Esophagus squamous epithelium (tissue), 5 donors: ENCODE data around the gene TEKT2. TPM values are rescaled to one million over a fixed set of nuclear protein-coding genes. Genes with fewer than 3 reads are reported as not detected.

Experiments used
- DNase-seq: peaks from one replicate; lab custom pipeline; 2025; lab: John Stamatoyannopoulos, UW
- H3K27ac ChIP-seq, 4 donors: fragments of 200-600 bp; sonication (generic); one replicate each; pipeline ENCODE4 v1.5.1; 2016 to 2019; ENCODE audit warnings: mild to moderate bottlenecking in 1 of 4
- H3K27me3 ChIP-seq, 4 donors: fragments of 200-600 bp; sonication (generic); 1 replicate in 3 of 4; 2 replicates in 1 of 4; pipeline versions ENCODE4 v1.5.1 to v1.6.0; 2017 to 2021; ENCODE audit warnings: antibody characterized with exemption in 1 of 4
- H3K36me3 ChIP-seq, 3 donors: fragments of 200-600 bp; sonication (generic); one replicate each; pipeline ENCODE4 v1.5.1; 2016 to 2019
- H3K4me1 ChIP-seq, 3 donors: fragments of 200-600 bp; sonication (generic); one replicate each; pipeline ENCODE4 v1.5.1; 2017 to 2019
- H3K4me3 ChIP-seq, 4 donors: fragments of 200-600 bp; sonication (generic); 1 replicate in 3 of 4; 2 replicates in 1 of 4; pipeline ENCODE4 v1.5.1; 2016 to 2019; ENCODE audit warnings: mild to moderate bottlenecking in 2 of 4, moderate library complexity in 1 of 4
- H3K9me3 ChIP-seq, 3 donors: fragments of 200-600 bp; sonication (generic); one replicate each; pipeline ENCODE4 v1.5.1; 2016 to 2019
- POLR2A ChIP-seq, 4 donors: fragments of 450-650 bp; IDR thresholded peaks; one replicate each; pipeline ENCODE4 v1.6.1; 2017; ENCODE audit warnings: antibody characterized with exemption in 4 of 4, mild to moderate bottlenecking in 4 of 4, moderate library complexity in 3 of 4
- WGBS, 2 donors: methylation state at CpG; one replicate each; pipeline ENCODE4 v1.1.5; 2018; 5-methylcytosine and 5-hydroxymethylcytosine counted together
- intact Hi-C: fragments of 100-400 bp; cut with DNase I; formaldehyde crosslinking; loops from one replicate; pipeline ENCODE4 v1.15.0; 2022
- total RNA-seq, 4 donors: library from RNA; depleted of rRNA; stranded (reverse); fragments of >200 nt; gene quantifications; one replicate each; pipeline ENCODE4 v1.1.0, GENCODE V29; 2016
- TF ChIP-seq, protein P1 (sequence below), 6 experiments: fragments of 450-650 bp in 4 of 6; fragments of 200-600 bp in 2 of 6; sonication (generic) in 2 of 6; IDR thresholded peaks; one replicate each; pipeline ENCODE4 v1.5.1; 2016 to 2019; ENCODE audit warnings: antibody characterized with exemption in 6 of 6, mild to moderate bottlenecking in 4 of 6, moderate library complexity in 4 of 6
- donor health status: DM: yes; HTN: yes; CAD: no.

The TEKT2 gene
- total RNA-seq, 4 donors from 2014 or later, result not detected

DNA sequence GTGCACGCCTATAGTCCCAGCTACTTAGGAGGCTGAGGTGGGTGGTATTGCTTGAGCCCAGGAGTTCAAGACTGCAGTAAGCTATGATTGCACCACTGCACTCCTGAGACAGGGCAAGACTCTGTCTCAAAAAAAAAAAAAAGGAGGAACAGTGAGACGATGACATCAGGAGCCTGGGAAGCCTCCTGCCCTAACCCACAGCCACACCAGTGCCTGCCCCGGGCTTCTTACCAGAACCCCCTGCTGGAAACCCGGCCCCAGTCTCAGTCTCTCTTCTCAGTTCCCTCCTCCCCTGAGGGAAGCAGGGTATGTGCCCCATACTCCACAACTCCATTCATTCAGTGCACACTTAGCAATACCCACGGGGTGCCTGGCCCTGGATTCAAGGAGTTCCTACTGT lies 32.0 kb downstream of the TEKT2 start:
- Histone ChIP-seq H3K4me3 (no peak overlapping the region), H3K27me3 (no peaks in the 10 kb centered on the region), H3K9me3 (no peaks in the 10 kb centered on the region), H3K27ac (peak overlapping the region in 3 of 4 donors; percentile 64 to 83 (median 75)), H3K36me3 (no peaks in the 10 kb centered on the region), H3K4me1 (peaks cover 0 to 35% (median 10%) of the 10 kb centered on the region in 3 donors)
- intact Hi-C loops, result loop anchor here (10.0 kb wide), 1 partner anchor 169 kb away; no protein-coding TSS in a partner anchor
- TF ChIP-seq, protein P1, sequence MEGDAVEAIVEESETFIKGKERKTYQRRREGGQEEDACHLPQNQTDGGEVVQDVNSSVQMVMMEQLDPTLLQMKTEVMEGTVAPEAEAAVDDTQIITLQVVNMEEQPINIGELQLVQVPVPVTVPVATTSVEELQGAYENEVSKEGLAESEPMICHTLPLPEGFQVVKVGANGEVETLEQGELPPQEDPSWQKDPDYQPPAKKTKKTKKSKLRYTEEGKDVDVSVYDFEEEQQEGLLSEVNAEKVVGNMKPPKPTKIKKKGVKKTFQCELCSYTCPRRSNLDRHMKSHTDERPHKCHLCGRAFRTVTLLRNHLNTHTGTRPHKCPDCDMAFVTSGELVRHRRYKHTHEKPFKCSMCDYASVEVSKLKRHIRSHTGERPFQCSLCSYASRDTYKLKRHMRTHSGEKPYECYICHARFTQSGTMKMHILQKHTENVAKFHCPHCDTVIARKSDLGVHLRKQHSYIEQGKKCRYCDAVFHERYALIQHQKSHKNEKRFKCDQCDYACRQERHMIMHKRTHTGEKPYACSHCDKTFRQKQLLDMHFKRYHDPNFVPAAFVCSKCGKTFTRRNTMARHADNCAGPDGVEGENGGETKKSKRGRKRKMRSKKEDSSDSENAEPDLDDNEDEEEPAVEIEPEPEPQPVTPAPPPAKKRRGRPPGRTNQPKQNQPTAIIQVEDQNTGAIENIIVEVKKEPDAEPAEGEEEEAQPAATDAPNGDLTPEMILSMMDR (IDR thresholded peaks at IDR 0.05), result no peak
- TF ChIP-seq POLR2A (IDR thresholded peaks at IDR 0.05), result no peak
- no peak for DNase-seq
- 57 to 66% methylated on average over 4 to 5 of the region's 5 CpGs for WGBS, 2 donors

DNA sequence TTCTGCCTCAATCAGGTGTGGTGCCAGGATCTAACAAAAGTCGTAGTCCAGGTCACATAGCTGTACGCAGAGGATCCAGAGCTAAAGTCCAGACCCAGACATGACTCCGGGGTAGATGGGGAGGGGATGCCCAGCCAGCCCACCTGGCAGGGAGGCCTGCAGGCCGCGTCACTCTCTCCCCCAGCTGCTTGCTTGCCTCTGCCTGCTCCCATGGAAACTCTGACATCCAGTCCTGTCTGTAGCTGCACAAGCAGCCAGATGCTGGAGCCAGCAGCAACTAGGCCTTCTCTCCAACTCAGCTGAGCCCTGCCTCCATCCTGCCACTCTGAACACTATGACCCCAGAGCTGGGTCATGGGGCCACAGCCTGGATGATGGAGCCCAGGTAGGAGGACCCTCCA lies 33.0 kb downstream of the TEKT2 start:
- no peaks in the 10 kb centered on the region for H3K27me3 ChIP-seq
- peak overlapping the region in 2 of 4 donors; percentile 33 to 44 for H3K27ac ChIP-seq
- DNase-seq, result no peak
- no peaks in the 10 kb centered on the region for H3K9me3 ChIP-seq
- intact Hi-C loops, result loop anchor here (10.0 kb wide), 1 partner anchor 168 kb away; no protein-coding TSS in a partner anchor
- peaks cover 0 to 35% (median 10%) of the 10 kb centered on the region in 3 donors for H3K4me1 ChIP-seq
- no peak overlapping the region for H3K4me3 ChIP-seq
- no peak for TF ChIP-seq POLR2A (IDR thresholded peaks at IDR 0.05)
- TF ChIP-seq, protein P1 (IDR thresholded peaks at IDR 0.05), result no peak
- H3K36me3 ChIP-seq, result no peaks in the 10 kb centered on the region
- WGBS, 2 donors, result 68 to 85% methylated on average over 3 to 4 of the region's 5 CpGs

DNA sequence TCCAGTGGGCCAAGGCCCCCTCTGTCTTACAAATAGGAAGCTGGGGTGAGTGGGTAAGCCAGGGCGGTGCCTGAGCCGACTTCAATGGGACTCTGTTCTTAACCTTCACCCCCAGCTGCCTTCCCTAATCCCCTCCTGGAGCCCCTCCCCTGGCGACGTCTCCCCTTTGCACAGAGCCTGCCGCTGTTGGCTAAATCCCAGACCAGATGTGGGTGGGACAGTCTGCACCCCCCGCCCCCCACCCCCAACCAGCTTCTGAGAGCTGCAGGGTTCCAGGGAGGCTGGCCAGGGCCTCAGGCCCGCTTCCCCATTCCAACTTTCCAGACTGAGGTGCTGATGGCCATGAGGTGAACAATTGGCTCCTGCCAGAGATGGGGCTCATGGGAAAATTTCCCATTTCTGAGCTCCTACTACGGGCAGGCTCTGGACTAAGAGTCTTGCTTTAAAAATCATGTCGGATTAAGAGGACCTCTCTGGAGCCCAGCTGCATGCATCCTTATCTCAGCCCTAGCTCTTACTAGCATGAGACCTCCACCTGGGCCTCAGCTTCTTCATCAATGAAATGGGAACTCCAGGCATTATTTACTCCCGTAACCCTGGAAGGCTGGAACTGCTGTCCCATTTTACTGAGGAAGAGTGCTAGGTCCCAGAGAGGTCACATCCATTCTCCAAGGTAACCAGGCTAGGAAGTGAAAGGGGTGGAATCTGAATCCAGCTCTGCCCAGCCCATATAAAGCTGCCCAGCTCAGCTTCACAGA lies 34.7 kb downstream of the TEKT2 start:
- 74 to 100% methylated on average over 3 to 4 of the region's 10 CpGs for WGBS, 2 donors
- no peak for TF ChIP-seq POLR2A (IDR thresholded peaks at IDR 0.05)
- Histone ChIP-seq H3K4me1 (peaks cover 0 to 42% (median 10%) of the 10 kb centered on the region in 3 donors), H3K27me3 (no peaks in the 10 kb centered on the region), H3K4me3 (no peak overlapping the region), H3K9me3 (no peaks in the 10 kb centered on the region), H3K36me3 (no peaks in the 10 kb centered on the region), H3K27ac (peak overlapping the region; percentile 25 to 72 (median 54))
- DNase-seq, result no peak
- intact Hi-C loops, result loop anchor here (10.0 kb wide), 1 partner anchor 166 kb away; no protein-coding TSS in a partner anchor

DNA sequence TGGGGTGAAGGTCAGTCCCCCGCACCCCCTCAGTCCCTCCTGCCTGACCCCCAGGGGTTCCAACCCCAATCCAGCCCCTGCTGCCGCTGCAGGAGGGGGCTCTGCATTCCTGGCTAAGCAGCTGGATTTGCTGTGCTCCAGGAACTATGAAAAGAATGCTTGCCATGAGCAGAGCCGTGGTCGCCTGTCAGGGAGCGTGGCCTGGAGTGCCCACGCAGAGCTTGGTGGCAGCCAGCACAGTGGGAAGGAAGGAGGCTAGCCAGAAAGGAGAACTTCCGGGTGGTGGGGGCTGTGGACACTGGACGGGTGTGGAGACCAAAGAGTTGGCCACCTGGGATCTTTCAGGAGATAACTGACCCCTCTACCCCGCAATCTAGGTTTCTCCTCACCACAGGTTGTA lies 35.6 kb downstream of the TEKT2 start:
- 45 to 52% methylated on average over 3 to 5 of the region's 9 CpGs for WGBS, 2 donors
- Histone ChIP-seq H3K4me1 (peaks cover 0 to 50% (median 10%) of the 10 kb centered on the region in 3 donors), H3K9me3 (no peaks in the 10 kb centered on the region), H3K4me3 (no peak overlapping the region), H3K27ac (peak overlapping the region; percentile 25 to 72 (median 54)), H3K27me3 (peaks cover 0 to 3% (median 0%) of the 10 kb centered on the region in 4 donors), H3K36me3 (no peaks in the 10 kb centered on the region)
- intact Hi-C loops, result loop anchor here (10.0 kb wide), 1 partner anchor 165 kb away; no protein-coding TSS in a partner anchor
- TF ChIP-seq, protein P1 (IDR thresholded peaks at IDR 0.05), result no peak
- TF ChIP-seq POLR2A (IDR thresholded peaks at IDR 0.05), result no peak
- DNase-seq, result no peak

DNA sequence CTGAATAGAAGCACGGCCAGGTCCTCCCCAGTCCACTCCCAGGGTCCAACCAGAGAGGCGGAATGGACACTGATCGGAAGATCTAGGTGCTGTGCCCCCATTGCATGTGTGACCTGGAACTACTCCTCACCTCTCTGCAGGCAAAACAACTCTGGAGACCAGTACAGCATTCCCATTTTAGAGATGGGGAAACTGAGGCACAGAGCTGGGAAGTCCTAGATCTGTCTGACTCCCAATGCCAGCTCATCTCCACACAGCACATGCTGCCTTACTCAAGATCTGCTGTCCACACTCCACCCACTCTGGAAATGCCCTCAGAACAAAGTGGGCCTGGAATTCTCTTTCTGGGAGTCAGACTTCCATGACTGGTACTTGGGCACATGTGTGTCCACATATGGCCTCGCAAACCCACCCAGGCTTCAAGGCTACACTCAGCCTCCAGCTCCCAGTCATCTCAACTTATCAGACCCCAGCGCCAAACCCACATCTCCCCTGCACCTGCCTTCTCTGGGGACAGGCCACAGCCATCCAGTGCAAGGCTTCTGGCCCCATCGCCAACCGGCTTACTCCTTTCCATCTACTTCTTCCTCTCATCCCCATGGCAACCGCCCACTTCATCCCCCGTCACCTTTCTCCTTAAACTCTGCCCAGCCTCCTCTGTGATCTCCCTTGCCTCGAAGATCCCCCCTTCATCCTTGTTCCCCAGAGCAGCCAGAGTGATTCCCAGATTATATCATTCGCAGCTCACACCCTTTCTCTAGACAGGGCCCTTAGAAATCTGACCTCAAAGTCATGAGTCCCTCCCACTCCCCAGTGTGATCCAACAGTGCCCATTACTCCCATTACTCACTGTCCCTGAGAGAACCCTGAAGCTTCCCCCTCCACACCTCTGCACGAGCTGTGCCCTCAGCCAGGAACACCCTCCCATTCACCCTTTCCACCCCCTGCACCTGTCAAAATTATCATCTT lies 38.5 kb downstream of the TEKT2 start:
- Histone ChIP-seq H3K36me3 (no peaks in the 10 kb centered on the region), H3K27me3 (peaks cover 0 to 18% (median 0%) of the 10 kb centered on the region in 4 donors), H3K4me1 (peaks cover 5 to 49% (median 7%) of the 10 kb centered on the region in 3 donors), H3K4me3 (no peak overlapping the region), H3K27ac (peak overlapping the region in 1 of 4 donors; percentile 81), H3K9me3 (no peaks in the 10 kb centered on the region)
- TF ChIP-seq POLR2A (IDR thresholded peaks at IDR 0.05), result no peak
- TF ChIP-seq, protein P1 (IDR thresholded peaks at IDR 0.05), result no peak
- intact Hi-C loops, result no loop called here
- no peak for DNase-seq
- 83 to 84% methylated on average over 9 to 12 of the region's 12 CpGs for WGBS, 2 donors
